Suppressor macrophage (primary cell): ENCODE measurements around the gene DENND2A.
A peak's percentile ranks its signal among the peaks of the same experiment; 100 is the strongest.
"Not testable (repeated sequence)": the region's sequence is repeated elsewhere in the genome, so short reads cannot be mapped to it uniquely, and the experiment has no call there.

Experiments
- DNase-seq, 4 experiments: peaks; one replicate each; pipeline ENCODE4 v3.0.0-alpha.2; 2020 to 2022

Gene DENND2A

GRCh38 chr7:140587243-140587642 lies 53.4 kb downstream of the DENND2A start:
- DNase-seq = no peak

- DNase-seq = no peak
Measured at GRCh38 chr7:140586516-140586915, 54.1 kb downstream of the DENND2A start.

- no peak for DNase-seq
Measured at GRCh38 chr7:140585333-140585732, 55.3 kb downstream of the DENND2A start.

- DNase-seq = no peak
Measured at GRCh38 chr7:140584195-140584851, 56.3 kb downstream of the DENND2A start.

GRCh38 chr7:140581411-140581810 lies 59.2 kb downstream of the DENND2A start:
- no peak for DNase-seq

GRCh38 chr7:140577651-140578050 lies 63.0 kb downstream of the DENND2A start:
- DNase-seq = peak in 1 of 4 experiments; percentile 5

GRCh38 chr7:140576589-140576988 lies 64.0 kb downstream of the DENND2A start:
- no peak for DNase-seq

- DNase-seq = no peak
Measured at GRCh38 chr7:140571538-140572122, 69.0 kb downstream of the DENND2A start.

- DNase-seq = no peak
Measured at GRCh38 chr7:140570120-140570519, 70.5 kb downstream of the DENND2A start.

GRCh38 chr7:140568021-140568813 lies 72.4 kb downstream of the DENND2A start:
- no peak for DNase-seq

GRCh38 chr7:140566186-140566585 lies 74.4 kb downstream of the DENND2A start:
- DNase-seq = not testable (repeated sequence)

GRCh38 chr7:140565761-140566160 lies 74.9 kb downstream of the DENND2A start:
- DNase-seq = not testable (repeated sequence)

- no peak for DNase-seq
Measured at GRCh38 chr7:140564643-140565042, 76.0 kb downstream of the DENND2A start.

- DNase-seq = no peak
Measured at GRCh38 chr7:140562926-140563481, 77.6 kb downstream of the DENND2A start.

GRCh38 chr7:140559410-140559809 lies 81.2 kb downstream of the DENND2A start:
- DNase-seq = no peak

GRCh38 chr7:140557809-140558518 lies 82.6 kb downstream of the DENND2A start:
- DNase-seq = no peak

- no peak for DNase-seq
Measured at GRCh38 chr7:140557069-140557468, 83.5 kb downstream of the DENND2A start.

- not testable (repeated sequence) for DNase-seq
Measured at GRCh38 chr7:140553236-140553635, 87.4 kb downstream of the DENND2A start.

- no peak for DNase-seq
Measured at GRCh38 chr7:140552240-140552679, 88.4 kb downstream of the DENND2A start.

GRCh38 chr7:140551355-140552239 lies 89.0 kb downstream of the DENND2A start:
- no peak for DNase-seq

GRCh38 chr7:140546947-140547346 lies 93.7 kb downstream of the DENND2A start:
- DNase-seq = no peak

- no peak for DNase-seq
Measured at GRCh38 chr7:140544388-140544826, 96.2 kb downstream of the DENND2A start.
